GM12874 (cell line): ENCODE data around the gene CPXM1.

Source experiments
- CTCF ChIP-seq: IDR thresholded peaks from 2 replicates; pipeline ENCODE4 v1.5.1; 2011; ENCODE audit warnings: low read depth, mild to moderate bottlenecking, control low read depth, low read length, moderate library complexity; ENCODE audit not compliant: insufficient read depth

Gene CPXM1

GRCh38 chr20:2798095-2798805 lies 2.2 kb downstream of the CPXM1 start:
- no peak for TF ChIP-seq CTCF

- no peak for TF ChIP-seq CTCF
These were observed 3.1 kb downstream of the CPXM1 start for GRCh38 chr20:2797136-2797983.

- no peak for TF ChIP-seq CTCF
These were observed 4.3 kb downstream of the CPXM1 start for GRCh38 chr20:2796011-2796660.

- TF ChIP-seq CTCF = no peak
These were observed 5.0 kb downstream of the CPXM1 start for GRCh38 chr20:2795451-2795850.

GRCh38 chr20:2794866-2795447 lies 5.5 kb downstream of the CPXM1 start:
- no peak for TF ChIP-seq CTCF

- no peak for TF ChIP-seq CTCF
These were observed 6.2 kb downstream of the CPXM1 start for GRCh38 chr20:2794202-2794748.

GRCh38 chr20:2793471-2793870 lies 7.0 kb downstream of the CPXM1 start:
- TF ChIP-seq CTCF = no peak
